Gastrocnemius medialis (tissue), 4 donors: ENCODE data around the gene PCDH8. TPM values are rescaled to one million over a fixed set of nuclear protein-coding genes. Genes with fewer than 3 reads are reported as not detected.
A peak's percentile ranks its signal among the peaks of the same experiment; 100 is the strongest.

Experiments
- ATAC-seq, 2 donors: fragments of 150-250 bp; one replicate each; pipeline ENCODE4 v1.9.1; 2016
- DNase-seq, 2 donors: peaks; one replicate each; pipeline ENCODE4 v3.0.0-alpha.2; 2019
- H3K27ac ChIP-seq, 4 donors: fragments of 200-600 bp; sonication (generic); 1 replicate in 1 of 4; 2 replicates in 3 of 4; pipeline ENCODE4 v1.5.1; 2016 to 2018; ENCODE audit warnings: mild to moderate bottlenecking in 2 of 4, moderate library complexity in 1 of 4
- H3K27me3 ChIP-seq, 3 donors: fragments of 200-600 bp; sonication (generic) in 2 of 3; 1 replicate in 1 of 3; 2 replicates in 2 of 3; pipeline versions ENCODE4 v1.5.1 to v1.6.0; 2016 to 2019; ENCODE audit warnings: mild to moderate bottlenecking in 1 of 3, moderate library complexity in 1 of 3
- H3K36me3 ChIP-seq, 2 donors: fragments of 200-600 bp; sonication (generic) in 1 of 2; one replicate each; pipeline ENCODE4 v1.5.1; 2017 to 2018
- H3K4me1 ChIP-seq, 2 donors: fragments of 200-600 bp; sonication (generic) in 1 of 2; one replicate each; pipeline ENCODE4 v1.5.1; 2016 to 2017; ENCODE audit warnings: mild to moderate bottlenecking in 2 of 2
- H3K4me3 ChIP-seq, 4 donors: fragments of 200-600 bp; sonication (generic) in 3 of 4; 1 replicate in 1 of 4; 2 replicates in 3 of 4; pipeline ENCODE4 v1.5.1; 2016 to 2019; ENCODE audit warnings: mild to moderate bottlenecking in 2 of 4
- H3K9me3 ChIP-seq, 3 donors: fragments of 200-600 bp; sonication (generic) in 2 of 3; 1 replicate in 1 of 3; 2 replicates in 2 of 3; pipeline ENCODE4 v1.5.1; 2016 to 2019
- CTCF ChIP-seq, 5 experiments: fragments of 450-650 bp in 3 of 5; fragments of 200-600 bp in 2 of 5; sonication (generic) in 2 of 5; IDR thresholded peaks in 4 of 5; conservative IDR thresholded peaks in 1 of 5; 1 replicate in 4 of 5; 2 replicates in 1 of 5; pipeline ENCODE4 v1.5.1; 2016 to 2019; ENCODE audit warnings: antibody characterized with exemption in 5 of 5, mild to moderate bottlenecking in 3 of 5, moderate library complexity in 3 of 5
- POLR2A ChIP-seq, 2 donors: fragments of 450-650 bp; IDR thresholded peaks; one replicate each; pipeline ENCODE4 v1.6.1; 2017; ENCODE audit warnings: antibody characterized with exemption in 2 of 2, mild to moderate bottlenecking in 2 of 2, moderate library complexity in 2 of 2
- in situ Hi-C, 4 donors: fragments of 200-750 bp; cut with MboI; loops; one replicate each; pipeline versions ENCODE4 v1.15.0 to v1.8.0; 2017; ENCODE audit warnings: low sequenced_read_pairs in 4 of 4
- intact Hi-C: fragments of 100-400 bp; cut with DNase I; formaldehyde crosslinking; loops from one replicate; pipeline ENCODE4 v1.15.1; 2023; ENCODE audit warnings: low total_unique reads
- total RNA-seq, 4 donors: library from RNA; depleted of rRNA; stranded (reverse); fragments of >200 nt; gene quantifications; one replicate each; pipeline versions ENCODE4 v1.1.0 to v1.2.3, GENCODE V29; 2016

PCDH8 gene
- under 1 TPM in 1 of 4 donors, not detected in 3; 0.39 TPM for total RNA-seq

GRCh38 chr13:52848455-52849195 lies at the start of gene PCDH8:
Gene PCDH8 (minus strand): TSS chr13:52848640. CDS start chr13:52848436, 204 bp downstream.
- no peak for ATAC-seq
- H3K27ac ChIP-seq: no peak within 1 kb of the TSS
- H3K9me3 ChIP-seq: no peaks in the 10 kb centered on the region
- TF ChIP-seq POLR2A (IDR thresholded peaks at IDR 0.05) (no peak), CTCF (IDR thresholded peaks at IDR 0.05 in 4 of 5, conservative IDR thresholded peaks at IDR 0.05 in 1 of 5) (no peak)
- no peaks in the 10 kb centered on the region for H3K36me3 ChIP-seq
- DNase-seq: no peak
- intact Hi-C loops (no loop called here), in situ Hi-C loops (no loop called here)
- peak within 1 kb of the TSS in 3 of 4 donors; percentile 11 to 28 (median 13) for H3K4me3 ChIP-seq
- peaks cover 68 to 84% (median 69%) of the 10 kb centered on the region in 3 donors for H3K27me3 ChIP-seq
- H3K4me1 ChIP-seq: peaks cover 8 to 15% of the 10 kb centered on the region in 2 donors

- H3K27ac ChIP-seq: no peak overlapping the region
- in situ Hi-C loops (no loop called here), intact Hi-C loops (no loop called here)
- no peak for TF ChIP-seq POLR2A (IDR thresholded peaks at IDR 0.05)
- TF ChIP-seq CTCF (IDR thresholded peaks at IDR 0.05 in 4 of 5, conservative IDR thresholded peaks at IDR 0.05 in 1 of 5): no peak
- H3K4me1 ChIP-seq: no peaks in the 10 kb centered on the region
- H3K27me3 ChIP-seq: no peaks in the 10 kb centered on the region
- DNase-seq: no peak
- H3K4me3 ChIP-seq: no peak overlapping the region
- no peak for ATAC-seq
- H3K36me3 ChIP-seq: no peaks in the 10 kb centered on the region
- no peaks in the 10 kb centered on the region for H3K9me3 ChIP-seq
Observed at GRCh38 chr13:52896827-52897659, 48.6 kb upstream of the PCDH8 start.

GRCh38 chr13:52894413-52894812 lies 46.0 kb upstream of the PCDH8 start:
- TF ChIP-seq POLR2A (IDR thresholded peaks at IDR 0.05) (no peak), CTCF (IDR thresholded peaks at IDR 0.05 in 4 of 5, conservative IDR thresholded peaks at IDR 0.05 in 1 of 5) (no peak)
- Histone ChIP-seq H3K4me3 (no peak overlapping the region), H3K9me3 (no peaks in the 10 kb centered on the region), H3K27ac (no peak overlapping the region), H3K36me3 (no peaks in the 10 kb centered on the region), H3K27me3 (no peaks in the 10 kb centered on the region), H3K4me1 (no peaks in the 10 kb centered on the region)
- in situ Hi-C loops (no loop called here), intact Hi-C loops (no loop called here)
- DNase-seq: no peak
- no peak for ATAC-seq

- TF ChIP-seq POLR2A (IDR thresholded peaks at IDR 0.05): no peak
- no peak for TF ChIP-seq CTCF (IDR thresholded peaks at IDR 0.05 in 4 of 5, conservative IDR thresholded peaks at IDR 0.05 in 1 of 5)
- ATAC-seq (no peak), DNase-seq (no peak)
- Histone ChIP-seq H3K4me3 (no peak overlapping the region), H3K4me1 (no peaks in the 10 kb centered on the region), H3K9me3 (no peaks in the 10 kb centered on the region), H3K36me3 (no peaks in the 10 kb centered on the region), H3K27me3 (no peaks in the 10 kb centered on the region), H3K27ac (no peak overlapping the region)
- intact Hi-C loops (no loop called here), in situ Hi-C loops (no loop called here)
Observed at GRCh38 chr13:52892925-52893324, 44.5 kb upstream of the PCDH8 start.
